Stimulated activated naive CD8-positive, alpha-beta T cell treated with anti-CD3 and anti-CD28 coated beads, Interleukin-15, amount 100 ng/mL, for 72 hours (primary cell): ENCODE measurements around the gene OR3A2.
"Not testable (repeated sequence)": the region's sequence is repeated elsewhere in the genome, so short reads cannot be mapped to it uniquely, and the experiment has no call there.

Source experiments
- ATAC-seq: fragments of 150-1000 bp; cut with Tn5 transposase; 2 replicates; pipeline ENCODE4 v1.10.0; 2021; ENCODE audit warnings: mild to moderate bottlenecking, moderate library complexity
- DNase-seq, 2 donors: peaks; one replicate each; pipeline ENCODE4 v3.0.0; 2021 to 2022
- H3K27ac Mint-ChIP-seq, 2 donors: one replicate each; pipeline ENCODE4 v1.8.0; 2022; ENCODE audit warnings: mild to moderate bottlenecking in 2 of 2, mixed read lengths in 2 of 2, moderate library complexity in 2 of 2
- H3K27me3 Mint-ChIP-seq: one replicate; pipeline ENCODE4 v1.8.0; 2022; ENCODE audit warnings: mixed read lengths
- H3K4me1 Mint-ChIP-seq: one replicate; pipeline ENCODE4 v1.8.0; 2022; ENCODE audit warnings: mild to moderate bottlenecking, mixed read lengths
- H3K4me3 Mint-ChIP-seq, 2 donors: one replicate each; pipeline ENCODE4 v1.8.0; 2022; ENCODE audit warnings: mild to moderate bottlenecking in 2 of 2, mixed read lengths in 2 of 2, moderate library complexity in 1 of 2
- H3K9me3 Mint-ChIP-seq, 2 donors: one replicate each; pipeline ENCODE4 v1.8.0; 2022; ENCODE audit warnings: mixed read lengths in 2 of 2

OR3A2 gene

DNA sequence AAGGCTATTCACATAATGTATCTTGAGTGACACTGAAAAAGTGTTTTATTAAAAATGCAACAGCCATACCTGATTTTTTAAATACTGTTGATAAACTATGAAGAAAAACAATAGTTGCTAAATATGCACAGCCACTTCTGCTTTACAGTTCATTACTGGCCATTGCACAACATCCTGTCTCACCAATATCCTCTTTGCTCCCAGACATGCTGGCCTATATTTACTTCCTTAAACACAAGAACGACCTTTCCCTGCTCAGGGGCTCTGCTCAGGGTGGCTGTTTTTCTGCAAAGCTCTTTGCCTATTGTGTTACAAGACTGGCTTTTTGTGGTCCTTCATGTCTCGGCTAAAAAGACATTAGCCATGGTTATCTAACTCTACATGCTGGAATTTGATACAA lies 147.4 kb downstream of the OR3A2 start:
- not testable (repeated sequence) for ATAC-seq, H3K27me3 Mint-ChIP-seq, H3K4me1 Mint-ChIP-seq, H3K27ac Mint-ChIP-seq, H3K4me3 Mint-ChIP-seq, DNase-seq, H3K9me3 Mint-ChIP-seq

- not testable (repeated sequence) for H3K4me3 Mint-ChIP-seq, H3K4me1 Mint-ChIP-seq, H3K9me3 Mint-ChIP-seq, ATAC-seq, DNase-seq, H3K27ac Mint-ChIP-seq, H3K27me3 Mint-ChIP-seq
Observed at GRCh38 chr17:3232300-3232699, 153.8 kb downstream of the OR3A2 start.
